Smooth muscle cell (in vitro differentiated cells): Measurements from ENCODE around the gene FUT8. TPM values are rescaled to one million over a fixed set of nuclear protein-coding genes. Genes with fewer than 3 reads are reported as not detected.

Source experiments
- DNase-seq: peaks from one replicate; lab custom pipeline; 2025; ENCODE audit not compliant: unreplicated experiment; lab: John Stamatoyannopoulos, UW
- H2AFZ ChIP-seq: fragments of 200-600 bp; sonication (generic); 2 replicates; pipeline ENCODE4 v1.6.0; 2016; ENCODE audit warnings: antibody characterized with exemption, low read depth, mild to moderate bottlenecking
- H3F3A ChIP-seq: fragments of 200-600 bp; sonication (generic); 2 replicates; pipeline ENCODE4 v1.6.0; 2017; ENCODE audit warnings: antibody characterized with exemption, low read depth
- H3K27ac ChIP-seq: fragments of 200-600 bp; sonication (generic); 2 replicates; pipeline ENCODE4 v1.5.1; 2016; ENCODE audit warnings: low read depth, mild to moderate bottlenecking
- H3K27me3 ChIP-seq: fragments of 200-600 bp; sonication (generic); 2 replicates; pipeline ENCODE4 v1.6.1; 2016; ENCODE audit warnings: low read depth, mild to moderate bottlenecking
- H3K36me3 ChIP-seq: fragments of 200-600 bp; sonication (generic); 2 replicates; pipeline ENCODE4 v1.5.1; 2016; ENCODE audit warnings: low read depth
- H3K4me1 ChIP-seq: fragments of 200-600 bp; sonication (generic); 2 replicates; pipeline ENCODE4 v1.5.1; 2016; ENCODE audit warnings: low read depth
- H3K4me2 ChIP-seq: fragments of 200-600 bp; sonication (generic); 2 replicates; pipeline ENCODE4 v1.6.0; 2016; ENCODE audit warnings: mild to moderate bottlenecking
- H3K4me3 ChIP-seq: fragments of 200-600 bp; sonication (generic); 2 replicates; pipeline ENCODE4 v1.5.1; 2016; ENCODE audit warnings: mild to moderate bottlenecking
- H3K79me2 ChIP-seq: fragments of 200-600 bp; sonication (generic); 2 replicates; pipeline ENCODE4 v1.6.0; 2016; ENCODE audit warnings: low read depth, mild to moderate bottlenecking
- H3K9ac ChIP-seq: fragments of 200-600 bp; sonication (generic); 2 replicates; pipeline ENCODE4 v1.6.0; 2016; ENCODE audit warnings: low read depth
- H3K9me3 ChIP-seq: fragments of 200-600 bp; sonication (generic); replicated peaks from 2 replicates; pipeline ENCODE4 v1.5.1; 2016; ENCODE audit warnings: low read depth
- H4K20me1 ChIP-seq: fragments of 200-600 bp; sonication (generic); 2 replicates; pipeline ENCODE4 v1.6.0; 2016; ENCODE audit warnings: low read depth
- WGBS: methylation state at CpG from one replicate; pipeline ENCODE4 v1.1.7; 2016; ENCODE audit warnings: low lambda C conversion rate; 5-methylcytosine and 5-hydroxymethylcytosine counted together
- polyA plus RNA-seq: library from polyadenylated mRNA; unstranded; fragments of >200 nt; fragmentation: Nextera tagmentation; extraction: Ambion mirVana; gene quantifications from 2 replicates; pipeline ENCODE4 v1.2.1, GENCODE V29; 2016
- total RNA-seq: library from RNA; depleted of rRNA; stranded (reverse); fragments of >200 nt; gene quantifications from 2 replicates; pipeline ENCODE4 v1.2.3, GENCODE V29; 2014
- TF ChIP-seq, protein P1 (sequence below): fragments of 200-600 bp; sonication (generic); IDR thresholded peaks from 2 replicates; pipeline ENCODE4 v1.5.1; 2017; ENCODE audit warnings: borderline replicate concordance, mild to moderate bottlenecking, antibody characterized with exemption; ENCODE audit not compliant: insufficient read depth, poor library complexity, severe bottlenecking

The FUT8 gene
- total and polyA plus RNA-seq, 2 experiments from 2014 or later, result 12.8 to 50.2 TPM

GRCh38 chr14:65769151-65769550 is 356.6 kb downstream of the FUT8 start:
- TF ChIP-seq, protein P1, sequence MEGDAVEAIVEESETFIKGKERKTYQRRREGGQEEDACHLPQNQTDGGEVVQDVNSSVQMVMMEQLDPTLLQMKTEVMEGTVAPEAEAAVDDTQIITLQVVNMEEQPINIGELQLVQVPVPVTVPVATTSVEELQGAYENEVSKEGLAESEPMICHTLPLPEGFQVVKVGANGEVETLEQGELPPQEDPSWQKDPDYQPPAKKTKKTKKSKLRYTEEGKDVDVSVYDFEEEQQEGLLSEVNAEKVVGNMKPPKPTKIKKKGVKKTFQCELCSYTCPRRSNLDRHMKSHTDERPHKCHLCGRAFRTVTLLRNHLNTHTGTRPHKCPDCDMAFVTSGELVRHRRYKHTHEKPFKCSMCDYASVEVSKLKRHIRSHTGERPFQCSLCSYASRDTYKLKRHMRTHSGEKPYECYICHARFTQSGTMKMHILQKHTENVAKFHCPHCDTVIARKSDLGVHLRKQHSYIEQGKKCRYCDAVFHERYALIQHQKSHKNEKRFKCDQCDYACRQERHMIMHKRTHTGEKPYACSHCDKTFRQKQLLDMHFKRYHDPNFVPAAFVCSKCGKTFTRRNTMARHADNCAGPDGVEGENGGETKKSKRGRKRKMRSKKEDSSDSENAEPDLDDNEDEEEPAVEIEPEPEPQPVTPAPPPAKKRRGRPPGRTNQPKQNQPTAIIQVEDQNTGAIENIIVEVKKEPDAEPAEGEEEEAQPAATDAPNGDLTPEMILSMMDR, result no peak
- no peaks in the 10 kb centered on the region for H4K20me1 ChIP-seq
- H3K9me3 ChIP-seq, result no peaks in the 10 kb centered on the region
- no peak for DNase-seq
- H3F3A ChIP-seq, result no peaks in the 10 kb centered on the region
- H2AFZ ChIP-seq, result no peak overlapping the region
- peaks cover 9% of the 10 kb centered on the region for H3K27me3 ChIP-seq
- H3K4me1 ChIP-seq, result no peaks in the 10 kb centered on the region
- no peak overlapping the region for H3K4me2 ChIP-seq
- no peaks in the 10 kb centered on the region for H3K79me2 ChIP-seq
- no peak overlapping the region for H3K9ac ChIP-seq
- WGBS, result 63% methylated on average over 2 of the region's 2 CpGs
- no peak overlapping the region for H3K27ac ChIP-seq
- H3K4me3 ChIP-seq, result no peak overlapping the region
- H3K36me3 ChIP-seq, result no peaks in the 10 kb centered on the region

GRCh38 chr14:65770681-65771080 is 358.2 kb downstream of the FUT8 start:
- WGBS, result 90% methylated on average over 5 of the region's 5 CpGs
- Histone ChIP-seq H3K4me3 (no peak overlapping the region), H3K9me3 (no peaks in the 10 kb centered on the region), H3K79me2 (no peaks in the 10 kb centered on the region), H3F3A (no peaks in the 10 kb centered on the region), H3K27me3 (peaks cover 3% of the 10 kb centered on the region), H3K4me1 (no peaks in the 10 kb centered on the region), H4K20me1 (no peaks in the 10 kb centered on the region), H3K27ac (no peak overlapping the region), H2AFZ (no peak overlapping the region), H3K9ac (no peak overlapping the region), H3K4me2 (no peak overlapping the region), H3K36me3 (no peaks in the 10 kb centered on the region)
- DNase-seq, result no peak
- TF ChIP-seq, protein P1, result no peak

DNA sequence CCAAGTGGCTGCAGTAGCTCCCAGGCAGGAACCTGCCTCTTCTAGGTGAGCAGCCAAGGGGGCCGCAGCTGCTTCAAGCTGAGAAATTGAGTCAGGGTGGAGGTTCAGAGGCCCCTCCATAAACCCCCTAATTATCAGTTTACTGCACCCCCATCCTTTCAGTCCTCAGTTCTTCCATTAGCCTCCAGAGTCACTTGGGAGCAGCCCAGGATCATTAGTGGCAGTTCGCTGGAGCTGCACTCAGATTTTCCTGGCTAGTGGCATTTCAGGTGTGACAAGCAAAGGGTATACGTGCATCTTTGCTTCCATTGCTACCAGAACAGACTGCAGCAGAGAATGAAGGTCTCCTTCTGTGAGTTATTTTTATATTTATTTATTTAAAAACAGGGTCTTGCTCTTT is 358.7 kb downstream of the FUT8 start:
- Histone ChIP-seq H3K4me2 (no peak overlapping the region), H3K27ac (no peak overlapping the region), H3K4me3 (no peak overlapping the region), H3K27me3 (no peaks in the 10 kb centered on the region), H2AFZ (no peak overlapping the region), H3K4me1 (no peaks in the 10 kb centered on the region), H3K9me3 (no peaks in the 10 kb centered on the region), H3K36me3 (no peaks in the 10 kb centered on the region), H4K20me1 (no peaks in the 10 kb centered on the region), H3K79me2 (no peaks in the 10 kb centered on the region), H3F3A (no peaks in the 10 kb centered on the region), H3K9ac (no peak overlapping the region)
- TF ChIP-seq, protein P1, result no peak
- WGBS, result 97% methylated on average over 3 of the region's 3 CpGs
- DNase-seq, result no peak

- no peaks in the 10 kb centered on the region for H3K27me3 ChIP-seq
- no peaks in the 10 kb centered on the region for H3K4me1 ChIP-seq
- TF ChIP-seq, protein P1, result no peak
- no peak overlapping the region for H2AFZ ChIP-seq
- H3F3A ChIP-seq, result no peaks in the 10 kb centered on the region
- H3K79me2 ChIP-seq, result no peaks in the 10 kb centered on the region
- no peaks in the 10 kb centered on the region for H3K9me3 ChIP-seq
- no peak for DNase-seq
- 93% methylated on average over 8 of the region's 8 CpGs for WGBS
- H3K9ac ChIP-seq, result no peak overlapping the region
- no peaks in the 10 kb centered on the region for H3K36me3 ChIP-seq
- H3K4me2 ChIP-seq, result no peak overlapping the region
- H4K20me1 ChIP-seq, result no peaks in the 10 kb centered on the region
- no peak overlapping the region for H3K27ac ChIP-seq
- H3K4me3 ChIP-seq, result no peak overlapping the region
Measured at GRCh38 chr14:65772466-65772865, 359.9 kb downstream of the FUT8 start.
